Muscle of back (tissue), 13 donors: ENCODE results near the gene C2CD4A. TPM values are rescaled to one million over a fixed set of nuclear protein-coding genes. Genes with fewer than 3 reads are reported as not detected.
A peak's percentile ranks its signal among the peaks of the same experiment; 100 is the strongest.
"Not testable (repeated sequence)": the region's sequence is repeated elsewhere in the genome, so short reads cannot be mapped to it uniquely, and the experiment has no call there.

ENCODE experiments used
- DNase-seq, 3 donors: peaks; one replicate each; pipeline versions ENCODE4 v3.0.0 to v3.0.0-alpha.2; 2013
- long read RNA-seq, 9 donors: transcript quantifications; one replicate each; lab custom pipeline, GENCODE V29; 2026
- polyA plus RNA-seq, 10 donors: library from polyadenylated mRNA; unstranded; fragments of 120-200 nt; gene quantifications; one replicate each; pipeline ENCODE4 v1.2.1, GENCODE V29; 2013; ENCODE audit not compliant: insufficient read length in 10 of 10

The C2CD4A gene, protein sequence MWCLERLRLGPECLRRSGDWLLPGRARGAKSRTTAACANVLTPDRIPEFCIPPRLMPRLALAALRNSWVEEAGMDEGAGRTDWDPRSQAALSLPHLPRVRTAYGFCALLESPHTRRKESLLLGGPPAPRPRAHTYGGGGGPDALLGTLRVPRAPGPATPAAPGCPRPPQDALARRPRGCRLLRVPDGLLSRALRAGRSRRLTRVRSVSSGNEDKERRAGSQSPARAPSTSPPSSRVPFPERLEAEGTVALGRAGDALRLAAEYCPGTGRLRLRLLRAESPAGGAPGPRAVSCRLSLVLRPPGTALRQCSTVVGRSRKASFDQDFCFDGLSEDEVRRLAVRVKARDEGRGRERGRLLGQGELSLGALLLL
- polyA plus RNA-seq = under 1 TPM in 1 of 10 donors, not detected in 9; 0.07 TPM
- long read RNA-seq, donor 1 = 0 reads
- long read RNA-seq, donor 2 = 0 reads
- long read RNA-seq, donor 3 = 0 reads
- long read RNA-seq, donor 4 = 0 reads
- long read RNA-seq, donor 5 = 0 reads
- long read RNA-seq, donor 6 = 0 reads
- long read RNA-seq, donor 7 = 0 reads
- long read RNA-seq, donor 8 = 0 reads
- long read RNA-seq, donor 9 = 0 reads

- peak; percentile 38 to 62 (median 41) for DNase-seq
Measured at GRCh38 chr15:62066663-62067447, at the start of gene C2CD4A. Gene C2CD4A (plus strand): TSS chr15:62066977. CDS start chr15:62067614, 637 bp downstream.

DNA sequence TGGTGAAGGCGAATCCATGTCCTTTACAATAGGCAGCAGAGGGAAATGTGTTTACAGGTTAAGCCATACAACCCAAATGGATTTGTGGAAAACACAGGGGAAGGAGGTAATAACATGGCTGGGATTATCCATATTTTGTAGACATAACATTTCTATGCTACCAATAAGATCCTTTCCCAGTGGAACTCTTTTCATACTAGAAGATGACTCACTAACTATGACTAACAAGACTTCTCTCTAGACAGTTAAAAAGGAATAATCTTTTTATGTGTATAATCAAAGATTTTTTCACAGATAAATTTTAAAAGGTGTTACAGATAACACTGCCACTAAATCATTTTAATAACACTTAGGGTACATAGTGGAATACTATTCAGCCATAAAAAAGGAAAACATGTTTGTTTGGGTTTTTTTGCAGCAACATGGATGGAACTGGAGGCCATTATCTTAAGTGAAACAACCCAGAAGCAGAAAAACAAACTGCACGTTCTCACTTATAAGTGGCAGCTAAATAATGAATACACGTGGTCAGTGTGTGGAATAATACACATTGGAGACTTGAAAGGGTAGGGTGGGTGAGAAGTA, 46.1 kb upstream of the C2CD4A start:
- DNase-seq = no peak

- no peak for DNase-seq
Measured at GRCh38 chr15:62021991-62022600, 44.7 kb upstream of the C2CD4A start.

- DNase-seq = peak in 1 of 3 donors; percentile 4
Measured at GRCh38 chr15:62026487-62027262, 40.1 kb upstream of the C2CD4A start.

- DNase-seq = no peak
Measured at GRCh38 chr15:62027263-62027565, 39.6 kb upstream of the C2CD4A start.

DNA sequence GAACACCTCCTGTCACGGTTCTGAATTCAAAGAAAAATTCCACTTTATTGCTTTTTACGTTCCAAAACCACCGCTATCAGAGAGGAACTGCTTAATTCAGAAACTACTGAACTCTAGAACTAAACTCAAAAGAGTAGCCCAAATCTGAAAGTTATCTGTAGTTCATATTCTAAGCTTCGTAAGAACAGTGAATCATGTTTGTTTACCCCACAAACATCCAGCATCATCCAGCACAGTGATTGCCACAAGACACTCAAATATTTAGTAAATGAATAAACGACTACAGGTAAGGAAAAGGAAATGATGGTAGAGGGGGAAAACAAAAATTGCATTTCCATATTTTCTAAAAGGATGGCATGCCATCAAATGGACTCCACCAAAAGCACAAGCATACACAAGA, 38.9 kb upstream of the C2CD4A start:
- DNase-seq = no peak

GRCh38 chr15:62035256-62035924, 31.4 kb upstream of the C2CD4A start:
- DNase-seq = peak in 1 of 3 donors; percentile 38

DNA sequence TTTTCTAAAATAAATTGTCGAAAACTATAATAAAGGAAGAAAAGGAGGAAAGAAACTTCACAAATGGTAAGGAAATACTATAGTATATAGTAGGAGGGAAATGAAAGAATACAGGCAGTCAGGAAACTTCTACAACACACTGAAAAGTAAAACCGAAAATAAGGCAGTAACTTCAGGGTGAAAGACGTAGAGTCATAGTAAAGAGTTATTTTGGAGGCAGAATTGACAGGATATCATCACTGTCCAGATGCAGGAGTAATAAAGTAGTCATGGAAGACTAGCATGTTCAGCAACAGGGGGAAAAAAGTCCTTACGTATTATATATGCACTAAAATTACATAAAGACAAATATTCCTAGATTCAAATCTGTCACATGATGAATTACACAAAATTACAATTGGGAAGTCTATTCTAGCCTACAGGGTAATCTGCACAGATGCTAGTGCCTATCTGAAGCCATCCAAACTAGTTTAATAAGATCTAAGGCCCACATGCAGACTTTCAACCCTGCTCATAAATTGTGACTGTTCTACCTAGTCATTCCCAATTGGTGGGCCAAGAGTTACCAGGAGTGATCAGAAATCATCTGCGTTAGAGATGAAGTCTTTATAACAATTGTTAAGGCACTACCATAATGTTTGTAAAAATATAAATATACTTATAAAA, 20.6 kb upstream of the C2CD4A start:
- no peak for DNase-seq

GRCh38 chr15:62047282-62047827, 19.4 kb upstream of the C2CD4A start:
- no peak for DNase-seq

DNA sequence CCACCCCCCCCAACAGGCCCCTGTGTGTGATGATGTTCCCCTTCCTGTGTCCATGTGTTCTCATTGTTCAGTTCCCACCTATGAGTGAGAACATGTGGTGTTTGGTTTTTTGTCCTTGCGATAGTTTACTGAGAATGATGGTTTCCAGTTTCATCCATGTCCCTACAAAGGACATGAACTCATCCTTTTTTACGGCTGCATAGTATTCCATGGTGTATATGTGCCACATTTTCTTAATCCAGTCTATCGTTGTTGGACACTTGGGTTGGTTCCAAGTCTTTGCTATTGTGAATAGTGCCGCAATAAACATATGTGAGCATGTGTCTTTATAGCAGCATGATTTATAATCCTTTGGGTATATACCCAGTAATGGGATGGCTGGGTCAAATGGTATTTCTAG, 18.5 kb upstream of the C2CD4A start:
- not testable (repeated sequence) for DNase-seq

DNA sequence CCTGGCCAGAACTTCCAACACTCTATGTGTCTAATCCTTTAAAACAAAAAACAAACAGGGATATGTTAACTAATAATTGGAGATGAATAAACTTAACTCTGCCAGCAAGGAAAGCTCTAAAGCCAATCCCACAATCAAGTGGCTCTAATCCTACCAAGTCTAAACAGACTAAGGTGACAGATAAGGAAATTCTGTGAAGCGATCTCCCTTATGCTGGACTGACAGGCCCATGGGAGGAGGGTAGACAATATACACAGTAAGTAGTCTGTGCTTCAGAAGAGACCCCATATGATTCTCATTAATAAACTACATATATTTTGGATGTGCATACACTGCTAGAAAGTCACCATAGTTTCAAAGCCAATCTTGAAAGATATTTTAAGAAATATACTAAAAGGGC, 16.7 kb upstream of the C2CD4A start:
- DNase-seq = no peak

- DNase-seq = no peak
Measured at GRCh38 chr15:62051166-62051565, 15.6 kb upstream of the C2CD4A start.

GRCh38 chr15:62052713-62053112, 14.1 kb upstream of the C2CD4A start:
- no peak for DNase-seq

- DNase-seq = no peak
Measured at GRCh38 chr15:62053439-62054085, 13.2 kb upstream of the C2CD4A start.

DNA sequence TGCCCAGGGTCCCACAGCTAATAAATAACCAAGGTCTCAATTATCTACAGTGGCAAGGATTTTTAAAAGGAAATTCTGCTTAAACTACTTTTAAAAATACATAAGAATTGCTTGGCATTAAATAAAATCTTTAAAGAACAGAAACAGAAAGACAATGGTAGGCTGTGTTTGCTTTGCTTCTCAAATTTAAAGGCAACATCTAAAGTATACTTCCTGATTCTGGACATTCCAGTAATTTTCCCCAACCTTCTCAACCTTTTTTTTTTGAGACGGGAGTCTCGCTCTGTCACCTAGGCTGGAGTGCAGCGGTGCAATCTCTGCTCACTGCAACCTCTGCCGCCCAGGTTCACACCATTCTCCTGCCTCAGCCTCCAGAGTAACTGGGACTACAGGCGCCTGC, 11.8 kb upstream of the C2CD4A start:
- DNase-seq = no peak

DNA sequence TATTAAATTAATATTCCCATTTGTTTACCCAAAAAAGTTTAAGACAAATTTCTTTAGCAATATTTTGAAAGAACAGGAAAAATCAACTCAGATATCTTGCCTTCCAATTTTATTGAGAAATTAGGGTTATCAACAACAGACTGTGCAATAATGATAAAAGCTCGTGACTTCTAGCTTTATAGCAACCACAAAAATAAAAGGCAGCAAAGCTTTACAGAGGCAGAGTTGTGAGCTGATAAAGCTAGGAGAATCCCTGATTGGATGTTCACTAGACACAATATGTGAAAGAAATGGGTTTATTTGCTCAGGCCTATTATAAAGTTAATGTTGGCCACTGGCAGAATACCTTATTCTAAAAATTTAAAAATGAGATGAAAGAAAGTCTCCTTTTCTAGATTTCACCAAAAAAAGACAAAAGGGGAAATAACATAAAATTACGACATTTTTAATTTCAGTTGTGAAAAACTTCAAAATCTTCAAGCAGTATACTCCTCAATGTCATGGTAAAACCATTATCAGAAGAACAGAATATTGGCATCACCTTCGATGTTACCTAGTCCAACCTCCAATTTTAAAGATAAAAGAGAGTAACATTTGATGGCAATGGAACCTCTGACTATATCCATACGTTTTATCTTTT, 9.3 kb upstream of the C2CD4A start:
- DNase-seq = no peak

GRCh38 chr15:62058327-62059028, 8.3 kb upstream of the C2CD4A start:
- no peak for DNase-seq
